ENCODE measurements around the gene LSM10. TPM values are rescaled to one million over a fixed set of nuclear protein-coding genes. Genes with fewer than 3 reads are reported as not detected.

LSM10 gene
- total and polyA plus RNA-seq, 2 of the 4 experiments (the other 2 are of a cell fraction), result 11.7 to 78.9 TPM

- dilution Hi-C loops (cut with HindIII; ENCODE audit: low sequenced_read_pairs, unreplicated experiment), result no loop called here
- no peak overlapping the region for H3K4me3 ChIP-seq (ENCODE audit: insufficient read depth, low read depth, low read length)
- H3K14ac ChIP-seq (replicated peaks; ENCODE audit: low read depth, low read length), result 0 out of 2 replicates have a peak overlapping the region, but pooled peaks have one; percentile 8
- in situ Hi-C loops (cut with MboI; ENCODE audit: low sequenced_read_pairs), result no loop called here
- no peaks in the 10 kb centered on the region for H3K9me3 ChIP-seq (ENCODE audit: control insufficient read depth, insufficient read depth, low read length)
- no peak overlapping the region for H3K56ac ChIP-seq (ENCODE audit: extremely low read depth, insufficient read depth, low read length)
- intact Hi-C loops (cut with micrococcal nuclease), result no loop called here
- no peak overlapping the region for H3K18ac ChIP-seq (ENCODE audit: low read depth, low read length)
- H3K4me1 ChIP-seq (ENCODE audit: control insufficient read depth, insufficient read depth, low read length), result peaks cover 40% of the 10 kb centered on the region
- 100% methylated on average over 1 of the region's 11 CpGs; no CpG with 5 or more reads in 1 of the 2 experiments for WGBS, 2 experiments (ENCODE audit: extremely low coverage in 2 of 2, insufficient read length in 1 of 2)
- no TSS peak for BruUV-seq (replicated peaks)
- peaks cover 47% of the 10 kb centered on the region for H3K36me3 ChIP-seq (ENCODE audit: control insufficient read depth, insufficient read depth, low read length)
- H3K4ac ChIP-seq (ENCODE audit: low read depth, low read length), result 0 out of 2 replicates have a peak overlapping the region, but pooled peaks have one; percentile 22
- no peak for TF ChIP-seq FOS (IDR thresholded peaks at IDR 0.05; ENCODE audit: low read depth, low read length)
- TF ChIP-seq USF2 (IDR thresholded peaks at IDR 0.05; ENCODE audit: low read depth, low read length), result no peak
- no peak for TF ChIP-seq MAFK (IDR thresholded peaks at IDR 0.05; ENCODE audit: low read depth, low read length)
- TF ChIP-seq RFX5 (IDR thresholded peaks at IDR 0.05; ENCODE audit: low read depth, low read length), result no peak
- TF ChIP-seq RCOR1 (IDR thresholded peaks at IDR 0.05; ENCODE audit: insufficient replicate concordance, low read length), result no peak
- TF ChIP-seq CTCF (conservative IDR thresholded peaks at IDR 0.05; ENCODE audit: low read depth, low read length), result no peak
- TF ChIP-seq POLR2A (IDR thresholded peaks at IDR 0.05; ENCODE audit: low read depth, low read length), result no peak
- TF ChIP-seq SMC3 (IDR thresholded peaks at IDR 0.05; ENCODE audit: low read depth, low read length), result no peak
- TF ChIP-seq CEBPB (IDR thresholded peaks at IDR 0.05; ENCODE audit: low read depth, low read length), result no peak
- TF ChIP-seq ELK1 (IDR thresholded peaks at IDR 0.05; ENCODE audit: borderline replicate concordance, low read depth, low read length), result no peak
- no peak for TF ChIP-seq BHLHE40 (IDR thresholded peaks at IDR 0.05; ENCODE audit: low read depth, low read length)
- H4K8ac ChIP-seq (ENCODE audit: low read depth in 2 of 2, low read length in 2 of 2), result no peak overlapping the region
- no peak overlapping the region for H4K5ac ChIP-seq (ENCODE audit: low read depth, low read length)
- H3K9me1 ChIP-seq (ENCODE audit: insufficient read depth, low read length), result peaks cover 36% of the 10 kb centered on the region
- H3K9ac ChIP-seq (ENCODE audit: low read depth, low read length), result no peak overlapping the region
- H3K23ac ChIP-seq (ENCODE audit: low read depth, low read length), result no peak overlapping the region
- no peak overlapping the region for H2AFZ ChIP-seq (replicated peaks; ENCODE audit: low read length, poor library complexity)
- DNase-seq, result no peak
- H2BK120ac ChIP-seq (ENCODE audit: low read depth, low read length), result 0 out of 2 replicates have a peak overlapping the region, but pooled peaks have one; percentile 22
- H2AK9ac ChIP-seq (replicated peaks; ENCODE audit: low read depth, low read length, poor library complexity), result peak overlapping the region; percentile 42
- peak overlapping the region; percentile 18; the same call in 1 of the 2 replicates for H2AK5ac ChIP-seq (ENCODE audit: low read depth, low read length)
- H3K27me3 ChIP-seq (ENCODE audit: control insufficient read depth, insufficient read depth, low read length), result no peaks in the 10 kb centered on the region
- ATAC-seq (ENCODE audit: low read depth), result no peak
- peak overlapping the region; percentile 27; the same call in 1 of the 2 replicates for H4K91ac ChIP-seq (ENCODE audit: insufficient read depth, low read depth, low read length)
- H3K4me2 ChIP-seq (ENCODE audit: low read depth, low read length), result no peak overlapping the region
- H2BK20ac ChIP-seq (ENCODE audit: low read depth, low read length), result peak overlapping the region; percentile 59; the same call in 1 of the 2 replicates
- no peaks in the 10 kb centered on the region for H4K20me1 ChIP-seq (ENCODE audit: insufficient read depth, low read length)
- H2BK15ac ChIP-seq (ENCODE audit: low read depth, low read length), result no peak overlapping the region
- H3K79me1 ChIP-seq (ENCODE audit: low read depth in 1 of 2, low read length in 2 of 2), result peaks cover 15 to 76% of the 10 kb centered on the region in 2 experiments
- H3K27ac ChIP-seq (ENCODE audit: insufficient read depth, low read length), result no peak overlapping the region
- CTCF ChIA-PET, result no interaction called here
- H2BK5ac ChIP-seq (ENCODE audit: low read depth, low read length, poor library complexity, severe bottlenecking), result peak overlapping the region; percentile 3
- POLR2A ChIA-PET (ENCODE audit: unreplicated experiment), result no interaction called here
Observed at GRCh38 chr1:36354486-36354885, 43.2 kb downstream of the LSM10 start.
